Caco-2 (cell line): ENCODE results near the gene ABCA6. TPM values are rescaled to one million over a fixed set of nuclear protein-coding genes. Genes with fewer than 3 reads are reported as not detected.

Experiments
- BruUV-seq: library from RNA; stranded (reverse); fragments of 400-500 nt; replicated peaks from 2 replicates; lab custom pipeline; 2021; lab: Mats Ljungman, UMichigan
- CTCF ChIA-PET: fragments of 300-600 bp; sonication (Branson Sonifier 250); formaldehyde crosslinking; loops from one replicate; lab custom pipeline; 2022; ENCODE audit warnings: antibody characterized with exemption; lab: Charles Lee
- POLR2A ChIA-PET: fragments of 300-600 bp; sonication (Branson Sonifier 250); formaldehyde crosslinking; loops from one replicate; lab custom pipeline; 2022; ENCODE audit warnings: antibody characterized with exemption; lab: Charles Lee
- DNase-seq, 2 experiments: peaks; one replicate each; pipeline versions ENCODE4 v3.0.0 to v3.0.0-alpha.2; 2020 to 2022
- H3K27me3 ChIP-seq: replicated peaks from 2 replicates; pipeline ENCODE4 v1.6.0; 2011; ENCODE audit warnings: low read length; ENCODE audit not compliant: control insufficient read depth, insufficient read depth
- H3K36me3 ChIP-seq: 2 replicates; pipeline ENCODE4 v1.5.1; 2011; ENCODE audit warnings: low read length; ENCODE audit not compliant: control insufficient read depth, insufficient read depth
- H3K4me1 ChIP-seq: fragments of 250-450 bp; sonication (Bioruptor Pico); 2 replicates; pipeline ENCODE4 v1.5.1; 2020; ENCODE audit warnings: mild to moderate bottlenecking
- H3K4me3 ChIP-seq: 2 replicates; pipeline ENCODE4 v1.5.1; 2011; ENCODE audit warnings: low read depth, mild to moderate bottlenecking, control low read depth, low read length
- H3K9me3 ChIP-seq: fragments of 250-450 bp; sonication (Bioruptor Pico); 2 replicates; pipeline ENCODE4 v1.5.1; 2020; ENCODE audit warnings: mild to moderate bottlenecking, moderate library complexity
- H3K27ac Mint-ChIP-seq: one replicate; pipeline ENCODE4 v1.8.0; 2022; ENCODE audit warnings: mixed read lengths; ENCODE audit not compliant: unreplicated experiment
- H3K27me3 Mint-ChIP-seq: one replicate; pipeline ENCODE4 v1.8.0; 2022; ENCODE audit warnings: mixed read lengths; ENCODE audit not compliant: insufficient read depth, unreplicated experiment
- H3K36me3 Mint-ChIP-seq: one replicate; pipeline ENCODE4 v1.8.0; 2022; ENCODE audit warnings: mild to moderate bottlenecking, mixed read lengths; ENCODE audit not compliant: insufficient read depth, unreplicated experiment
- H3K4me1 Mint-ChIP-seq: one replicate; pipeline ENCODE4 v1.8.0; 2022; ENCODE audit warnings: low read depth, mixed read lengths; ENCODE audit not compliant: unreplicated experiment
- H3K4me3 Mint-ChIP-seq: one replicate; pipeline ENCODE4 v1.8.0; 2022; ENCODE audit warnings: mild to moderate bottlenecking, moderate library complexity, mixed read lengths; ENCODE audit not compliant: unreplicated experiment
- H3K9me3 Mint-ChIP-seq: one replicate; pipeline ENCODE4 v1.8.0; 2022; ENCODE audit warnings: mixed read lengths; ENCODE audit not compliant: unreplicated experiment
- CTCF ChIP-seq, 2 experiments: fragments of 200-600 bp in 1 of 2; IDR thresholded peaks; 1 replicate in 1 of 2; 2 replicates in 1 of 2; pipeline versions ENCODE4 v1.5.1 to v1.8.0; 2011 to 2022; ENCODE audit warnings: antibody characterized with exemption in 1 of 2, control low read depth in 1 of 2, inconsistent platforms in 1 of 2, low read depth in 1 of 2, low read length in 1 of 2, mild to moderate bottlenecking in 1 of 2, moderate library complexity in 1 of 2; ENCODE audit not compliant: insufficient read depth in 1 of 2, severe bottlenecking in 1 of 2, unreplicated experiment in 1 of 2
- intact Hi-C: fragments of 100-400 bp; cut with micrococcal nuclease; formaldehyde crosslinking; loops from one replicate; pipeline ENCODE4 v1.10.0; 2022; ENCODE audit not compliant: unreplicated experiment
- total RNA-seq: library from RNA; stranded (reverse); gene quantifications from 2 replicates; pipeline ENCODE4 v1.2.3, GENCODE V29; 2022

The ABCA6 gene
- total RNA-seq, 1 experiment from 2014 or later: 1.8 TPM

GRCh38 chr17:69088643-69089200, 53.0 kb downstream of the ABCA6 start:
- intact Hi-C loops: no loop called here
- Mint-ChIP-seq H3K4me1 (peaks cover 4% of the 10 kb centered on the region), H3K27me3 (no peaks in the 10 kb centered on the region), H3K4me3 (no peak overlapping the region), H3K9me3 (peaks cover 15% of the 10 kb centered on the region), H3K27ac (no peak overlapping the region), H3K36me3 (no peaks in the 10 kb centered on the region)
- no peak for DNase-seq
- H3K36me3 ChIP-seq: no peaks in the 10 kb centered on the region
- POLR2A ChIA-PET: no interaction called here
- CTCF ChIA-PET: no interaction called here
- H3K9me3 ChIP-seq: no peaks in the 10 kb centered on the region; the same call in 1 of the 2 replicates
- no peaks in the 10 kb centered on the region for H3K27me3 ChIP-seq
- TF ChIP-seq CTCF (IDR thresholded peaks at IDR 0.05; ENCODE audit: insufficient read depth in 1 of 2, low read depth in 1 of 2, low read length in 1 of 2, severe bottlenecking in 1 of 2, unreplicated experiment in 1 of 2): no peak
- H3K4me1 ChIP-seq: no peaks in the 10 kb centered on the region
- H3K4me3 ChIP-seq: no peak overlapping the region
- BruUV-seq: no TSS peak

GRCh38 chr17:69086641-69087040, 55.1 kb downstream of the ABCA6 start:
- Mint-ChIP-seq H3K27me3 (no peaks in the 10 kb centered on the region), H3K36me3 (no peaks in the 10 kb centered on the region), H3K9me3 (peaks cover 15% of the 10 kb centered on the region), H3K4me1 (no peaks in the 10 kb centered on the region), H3K27ac (no peak overlapping the region), H3K4me3 (no peak overlapping the region)
- intact Hi-C loops: no loop called here
- Histone ChIP-seq H3K27me3 (no peaks in the 10 kb centered on the region), H3K4me3 (no peak overlapping the region), H3K36me3 (no peaks in the 10 kb centered on the region), H3K4me1 (no peaks in the 10 kb centered on the region), H3K9me3 (peaks cover 8% of the 10 kb centered on the region; the same call in 1 of the 2 replicates)
- BruUV-seq: no TSS peak
- DNase-seq: no peak
- TF ChIP-seq CTCF (IDR thresholded peaks at IDR 0.05; ENCODE audit: insufficient read depth in 1 of 2, low read depth in 1 of 2, low read length in 1 of 2, severe bottlenecking in 1 of 2, unreplicated experiment in 1 of 2): no peak
- ChIA-PET CTCF (no interaction called here), POLR2A (no interaction called here)

GRCh38 chr17:69084911-69085310, 56.8 kb downstream of the ABCA6 start:
- ChIA-PET CTCF (interaction anchor here (0.6 to 1.2 kb wide), 2 partner anchors 18 to 1049 kb away, joined by 4 to 7 read pairs; partner anchors contain the start of gene KPNA2), POLR2A (interaction anchor here (0.5 kb wide), 1 partner anchor 123 kb away, joined by 4 read pairs; no protein-coding TSS in a partner anchor)
- no TSS peak for BruUV-seq
- Histone ChIP-seq H3K9me3 (peaks cover 8% of the 10 kb centered on the region; the same call in 1 of the 2 replicates), H3K4me1 (peaks cover 3% of the 10 kb centered on the region), H3K4me3 (no peak overlapping the region), H3K27me3 (no peaks in the 10 kb centered on the region), H3K36me3 (no peaks in the 10 kb centered on the region)
- no peak overlapping the region for H3K27ac Mint-ChIP-seq
- peak; percentile 37 to 38 for DNase-seq
- H3K27me3 Mint-ChIP-seq: no peaks in the 10 kb centered on the region
- H3K4me1 Mint-ChIP-seq: peaks cover 2% of the 10 kb centered on the region
- intact Hi-C loops: no loop called here
- peaks cover 15% of the 10 kb centered on the region for H3K9me3 Mint-ChIP-seq
- no peak overlapping the region for H3K4me3 Mint-ChIP-seq
- TF ChIP-seq CTCF (IDR thresholded peaks at IDR 0.05; ENCODE audit: insufficient read depth in 1 of 2, low read depth in 1 of 2, low read length in 1 of 2, severe bottlenecking in 1 of 2, unreplicated experiment in 1 of 2): peak; percentile 21 to 61
- H3K36me3 Mint-ChIP-seq: no peaks in the 10 kb centered on the region
